NB4 (cell line): Measurements from ENCODE around the gene SCIN.

Experiments
- MYC ChIP-seq: IDR thresholded peaks from 2 replicates; pipeline ENCODE4 v1.6.1; 2011; ENCODE audit warnings: low read depth, low read length
- POLR2A ChIP-seq: IDR thresholded peaks from 2 replicates; pipeline ENCODE4 v1.6.1; 2011; ENCODE audit warnings: mild to moderate bottlenecking; ENCODE audit not compliant: insufficient read length; ENCODE audit errors: extremely low read depth
- TF ChIP-seq, protein P1 (sequence below): IDR thresholded peaks from one replicate; pipeline ENCODE4 v1.5.1; 2012; ENCODE audit warnings: low read depth, low read length

DNA sequence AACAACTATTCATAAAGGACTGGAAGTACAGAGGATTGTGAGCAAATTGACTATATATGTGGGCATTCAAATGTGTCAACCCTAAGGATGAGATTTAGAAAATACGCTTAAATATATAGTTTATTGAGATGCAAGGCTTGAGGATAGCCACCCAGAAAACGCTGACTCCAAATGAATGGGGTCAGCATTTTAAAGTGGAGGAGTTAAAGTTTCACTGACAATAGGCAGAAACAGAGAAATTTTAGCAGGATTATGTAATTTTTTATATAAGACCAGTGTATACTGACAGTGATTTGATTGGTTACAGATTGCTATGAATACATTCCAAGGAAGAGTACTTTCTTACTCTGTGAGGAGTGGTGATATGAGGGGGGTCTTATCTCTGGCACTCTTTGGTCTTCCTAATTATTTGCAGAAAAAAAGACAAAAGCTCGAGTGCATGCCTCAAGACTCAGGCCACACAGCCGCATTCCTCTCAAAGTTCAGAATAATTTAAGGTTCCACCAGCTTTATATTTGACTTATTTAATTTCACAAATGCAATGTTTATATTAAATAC lies 78.3 kb downstream of the SCIN start:
- TF ChIP-seq, protein P1, sequence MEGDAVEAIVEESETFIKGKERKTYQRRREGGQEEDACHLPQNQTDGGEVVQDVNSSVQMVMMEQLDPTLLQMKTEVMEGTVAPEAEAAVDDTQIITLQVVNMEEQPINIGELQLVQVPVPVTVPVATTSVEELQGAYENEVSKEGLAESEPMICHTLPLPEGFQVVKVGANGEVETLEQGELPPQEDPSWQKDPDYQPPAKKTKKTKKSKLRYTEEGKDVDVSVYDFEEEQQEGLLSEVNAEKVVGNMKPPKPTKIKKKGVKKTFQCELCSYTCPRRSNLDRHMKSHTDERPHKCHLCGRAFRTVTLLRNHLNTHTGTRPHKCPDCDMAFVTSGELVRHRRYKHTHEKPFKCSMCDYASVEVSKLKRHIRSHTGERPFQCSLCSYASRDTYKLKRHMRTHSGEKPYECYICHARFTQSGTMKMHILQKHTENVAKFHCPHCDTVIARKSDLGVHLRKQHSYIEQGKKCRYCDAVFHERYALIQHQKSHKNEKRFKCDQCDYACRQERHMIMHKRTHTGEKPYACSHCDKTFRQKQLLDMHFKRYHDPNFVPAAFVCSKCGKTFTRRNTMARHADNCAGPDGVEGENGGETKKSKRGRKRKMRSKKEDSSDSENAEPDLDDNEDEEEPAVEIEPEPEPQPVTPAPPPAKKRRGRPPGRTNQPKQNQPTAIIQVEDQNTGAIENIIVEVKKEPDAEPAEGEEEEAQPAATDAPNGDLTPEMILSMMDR: no peak
- no peak for TF ChIP-seq POLR2A
- TF ChIP-seq MYC: no peak
